ENCODE data around the gene C16orf96.

The C16orf96 gene

DNA sequence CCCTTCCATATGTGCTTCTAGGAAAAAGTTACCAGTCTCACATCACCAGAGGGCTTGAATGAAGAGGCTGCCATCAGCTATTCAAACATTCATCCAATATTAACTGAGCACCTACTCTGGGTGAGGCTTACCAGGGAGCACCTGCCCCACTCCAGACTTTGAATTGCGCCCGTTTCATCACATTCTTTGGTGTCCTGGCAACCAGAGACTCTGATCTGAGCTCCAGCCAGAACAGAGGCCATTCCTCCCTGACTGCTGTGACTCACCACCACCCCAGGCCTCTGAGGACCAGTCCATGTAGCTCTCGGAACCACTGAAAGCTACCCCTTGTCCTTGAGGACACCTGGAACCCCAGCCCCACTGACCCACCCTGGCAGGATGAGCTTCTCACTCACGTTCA, at the start of gene C16orf96:
Gene C16orf96 (plus strand): TSS at position 229 of the 400 bp plus-strand sequence. CDS start 150 bp downstream, at position 379.
- DNase-seq = no peak

DNA sequence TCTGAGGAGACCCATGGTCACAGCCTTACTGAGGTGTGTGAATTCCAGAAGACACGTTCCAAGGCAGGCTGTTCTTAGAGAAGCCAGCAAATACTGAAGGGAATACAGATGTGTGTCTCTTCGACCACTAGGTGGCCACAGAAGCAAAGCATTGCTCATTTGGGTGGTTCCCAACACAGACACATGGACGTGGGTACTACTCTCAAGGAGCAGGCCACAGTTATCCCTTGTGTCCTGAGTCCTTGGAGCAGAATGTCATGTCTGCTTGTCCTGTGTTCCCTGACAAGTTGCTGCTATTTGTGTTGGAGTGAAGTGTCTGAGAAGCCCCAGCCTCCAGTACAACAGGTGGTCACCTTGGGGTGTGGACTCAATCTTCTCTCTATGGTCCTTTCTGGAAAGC, 49.7 kb upstream of the C16orf96 start:
- no peak for DNase-seq

- no peak for DNase-seq
Measured at GRCh38 chr16:4507588-4508345, 48.4 kb upstream of the C16orf96 start.

DNA sequence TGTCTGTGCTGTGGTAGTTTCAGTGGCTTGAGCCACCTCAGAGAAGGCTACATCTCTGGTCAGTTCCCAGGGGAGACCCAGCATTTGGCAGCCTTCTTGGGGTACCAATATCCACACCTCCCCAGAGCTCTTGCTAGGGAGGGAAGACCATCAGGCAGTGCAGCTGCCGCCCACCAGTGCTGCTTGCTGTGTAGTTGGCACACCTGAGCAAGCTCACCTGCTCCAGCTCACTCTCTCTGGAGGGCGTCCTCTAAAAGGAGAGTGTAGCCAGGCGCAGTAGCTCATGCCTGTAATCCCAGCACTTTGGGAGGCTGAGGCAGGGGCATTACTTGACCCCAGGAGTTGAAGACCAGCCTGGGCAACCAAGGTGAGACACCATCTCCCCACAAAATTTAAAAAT, 47.3 kb upstream of the C16orf96 start:
- DNase-seq = no peak

DNA sequence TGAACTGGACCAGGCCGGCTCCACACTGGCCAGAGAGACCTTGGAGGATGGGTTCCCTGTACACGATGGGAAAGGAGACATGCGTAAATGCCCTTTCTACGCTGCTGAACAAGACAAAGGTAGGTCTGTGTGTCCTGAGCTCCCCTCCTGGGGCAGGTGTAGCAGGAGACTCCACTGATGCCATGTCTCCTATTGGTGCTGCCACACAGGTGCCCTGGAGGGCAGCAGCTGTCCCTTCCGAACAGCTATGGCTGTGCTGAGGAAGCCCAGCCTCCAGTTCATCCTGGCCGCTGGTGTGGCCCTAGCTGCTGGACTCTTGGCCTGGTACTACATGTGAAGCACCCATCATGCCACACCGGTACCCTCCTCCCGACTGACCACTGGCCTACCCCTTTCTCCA, 46.7 kb upstream of the C16orf96 start:
- no peak for DNase-seq

DNA sequence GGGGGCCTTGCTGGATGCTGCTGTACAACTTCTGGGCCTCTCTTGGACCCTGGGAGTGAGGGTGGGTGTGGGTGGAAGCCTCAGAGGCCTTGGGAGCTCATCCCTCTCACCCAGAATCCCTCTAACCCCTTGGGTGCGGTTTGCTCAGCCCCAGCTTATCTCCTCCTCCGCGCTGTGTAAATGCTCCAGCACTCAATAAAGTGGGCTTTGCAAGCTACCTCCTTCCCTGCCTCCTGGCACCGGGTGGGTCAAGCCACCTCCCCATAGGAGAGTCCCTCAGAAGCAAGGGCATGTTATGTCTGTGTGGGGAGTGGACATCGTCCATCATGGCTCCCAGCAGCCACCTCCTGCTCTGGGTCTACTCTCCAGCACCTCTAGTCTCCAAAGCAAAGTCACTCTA, 46.0 kb upstream of the C16orf96 start:
- DNase-seq = no peak

GRCh38 chr16:4510747-4511426, 45.3 kb upstream of the C16orf96 start:
- DNase-seq = no peak

- no peak for DNase-seq
Measured at GRCh38 chr16:4511441-4512082, 44.6 kb upstream of the C16orf96 start.

GRCh38 chr16:4512473-4512872, 43.7 kb upstream of the C16orf96 start:
- DNase-seq = no peak

DNA sequence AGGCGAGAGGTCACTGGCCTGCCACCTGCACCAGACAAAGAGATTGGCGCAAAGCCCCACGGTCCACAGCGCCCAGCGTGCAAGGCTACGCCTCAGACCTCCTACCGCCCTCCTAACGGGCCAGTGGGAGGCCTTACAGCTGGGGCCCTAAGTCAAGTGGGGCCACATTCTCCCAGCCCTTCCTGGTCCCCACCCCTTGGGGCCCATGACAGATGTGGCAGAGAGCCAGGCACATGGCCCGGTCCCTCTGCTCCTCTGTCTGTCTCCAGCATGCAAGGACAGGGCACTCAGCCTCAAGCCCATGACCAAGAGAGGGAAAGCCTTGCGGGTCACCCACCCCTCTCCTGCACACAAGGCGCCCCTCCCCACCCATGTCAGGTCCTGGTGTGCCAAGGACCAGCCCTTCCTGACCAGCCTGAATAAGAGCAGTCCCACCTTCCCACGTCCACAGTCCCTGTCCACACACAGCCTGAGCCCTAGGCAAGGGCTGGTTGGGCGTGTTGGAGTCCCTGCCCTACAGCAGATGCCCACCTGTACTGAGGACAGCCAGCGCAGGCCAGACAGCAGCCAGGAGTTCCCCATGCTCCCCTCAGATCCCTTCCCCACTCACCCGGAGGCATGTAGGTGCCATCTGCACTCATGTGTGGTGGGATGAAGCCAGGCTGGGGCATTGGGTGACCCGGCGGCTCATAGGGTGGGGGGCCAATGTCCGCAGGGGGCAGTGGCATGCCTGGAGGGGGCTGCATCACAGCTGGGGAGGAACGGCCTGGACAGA, 42.9 kb upstream of the C16orf96 start:
- no peak for DNase-seq

- DNase-seq = no peak
Measured at GRCh38 chr16:4513881-4514280, 42.3 kb upstream of the C16orf96 start.

- no peak for DNase-seq
Measured at GRCh38 chr16:4514606-4515005, 41.5 kb upstream of the C16orf96 start.

DNA sequence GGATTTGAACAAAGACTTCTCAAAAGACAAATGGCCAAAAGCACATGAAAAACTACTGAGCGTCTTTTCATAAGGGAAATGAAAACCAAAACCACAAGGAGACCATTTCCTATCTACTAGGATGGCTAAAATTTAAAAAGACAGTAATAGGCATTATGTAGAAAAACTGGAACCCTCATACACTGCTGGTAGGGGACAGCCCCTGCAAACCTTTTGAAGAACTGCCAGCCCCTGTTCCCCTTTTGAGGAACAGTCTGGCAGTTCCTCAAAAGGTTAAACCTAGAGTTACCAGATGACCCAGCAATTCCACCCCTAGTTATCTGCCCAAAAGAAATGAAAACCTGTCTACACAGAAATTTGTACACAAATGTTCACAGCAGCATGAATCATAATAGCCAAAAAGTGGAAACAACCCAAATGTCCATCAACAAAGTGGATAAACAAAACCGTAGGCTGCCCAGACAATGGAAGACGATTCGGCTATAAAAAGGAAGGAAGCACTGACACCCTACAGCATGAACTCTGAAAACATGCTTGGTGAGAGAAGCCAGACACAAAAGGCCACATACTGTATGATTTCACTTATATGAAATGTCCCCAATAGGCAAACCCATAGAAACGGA, 40.4 kb upstream of the C16orf96 start:
- no peak for DNase-seq

DNA sequence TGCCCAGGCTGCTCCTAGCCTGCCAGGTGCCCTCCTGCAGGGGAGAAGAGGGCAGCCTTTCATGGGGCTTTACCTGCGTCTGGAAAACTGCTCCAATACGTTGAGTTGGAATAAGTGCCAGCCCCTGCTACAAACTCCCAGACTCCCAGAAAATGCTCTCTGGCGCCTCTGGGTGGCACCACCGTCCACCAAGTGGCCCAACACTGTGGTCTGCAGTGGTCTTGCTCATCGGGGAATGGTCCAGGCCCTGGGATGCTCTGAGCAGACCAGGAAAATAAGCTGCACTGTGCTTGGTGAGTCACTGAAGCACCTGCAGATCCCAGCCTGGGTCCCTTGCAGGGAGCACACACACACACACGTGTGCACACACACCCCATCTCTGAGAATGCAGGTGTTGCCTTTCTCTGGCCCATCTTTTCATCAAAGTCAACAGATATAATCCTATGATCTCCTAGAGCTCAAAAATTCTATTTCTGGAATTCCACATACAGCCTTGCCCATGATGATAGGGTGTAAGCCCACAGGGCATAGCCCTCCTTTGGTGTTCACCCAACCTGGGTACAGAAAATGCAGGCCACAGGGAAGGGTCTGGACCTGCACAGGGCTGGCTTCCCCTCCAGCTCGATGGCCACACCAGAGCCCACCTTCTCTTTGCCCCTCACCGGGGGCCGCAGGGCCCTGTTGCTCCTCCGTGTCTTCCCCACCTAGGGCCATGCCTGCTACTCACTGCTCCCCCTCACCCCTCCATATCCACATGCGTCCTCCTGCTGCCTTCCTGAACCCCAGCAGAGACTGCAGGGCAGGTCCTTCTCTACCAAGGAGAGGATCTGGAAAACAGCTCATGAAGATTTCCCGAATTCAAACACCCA, 38.1 kb upstream of the C16orf96 start:
- DNase-seq = no peak

DNA sequence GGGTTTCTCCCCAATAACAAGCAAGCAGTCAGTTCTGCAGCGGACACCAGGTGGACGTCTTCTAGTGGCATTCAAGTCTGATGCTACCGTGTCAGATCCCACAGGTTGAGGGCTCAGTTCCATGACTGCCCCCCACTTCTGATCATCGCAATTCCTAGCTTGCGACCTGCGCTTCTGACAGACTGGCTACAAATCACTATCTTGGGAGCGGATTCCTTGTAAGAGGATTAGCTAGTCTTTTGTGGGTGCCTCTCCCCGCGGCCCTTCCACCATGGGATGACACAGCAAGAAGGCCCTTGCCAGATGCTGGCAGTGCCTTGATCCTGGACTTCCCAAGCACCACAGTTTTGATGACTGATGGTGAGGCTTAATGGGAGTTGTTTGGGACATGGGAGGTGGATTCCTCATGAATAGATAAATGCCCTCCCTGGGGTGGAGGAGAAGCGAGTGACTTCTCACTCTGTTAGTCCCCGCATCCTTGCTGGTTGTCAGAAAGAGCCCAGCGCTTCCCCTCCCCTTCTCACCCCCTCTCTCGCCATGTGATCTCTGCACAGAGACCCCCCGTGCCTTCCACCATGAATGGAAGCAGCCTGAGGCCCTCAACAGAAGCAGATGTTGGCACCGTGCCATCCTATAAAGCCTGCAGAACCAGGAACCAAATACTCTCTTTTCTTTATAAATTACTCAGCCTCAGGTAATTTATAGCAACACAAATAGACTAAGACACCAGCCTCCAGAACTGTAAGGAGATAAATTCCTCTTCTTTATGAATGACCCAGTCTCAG, 36.7 kb upstream of the C16orf96 start:
- DNase-seq = no peak

DNA sequence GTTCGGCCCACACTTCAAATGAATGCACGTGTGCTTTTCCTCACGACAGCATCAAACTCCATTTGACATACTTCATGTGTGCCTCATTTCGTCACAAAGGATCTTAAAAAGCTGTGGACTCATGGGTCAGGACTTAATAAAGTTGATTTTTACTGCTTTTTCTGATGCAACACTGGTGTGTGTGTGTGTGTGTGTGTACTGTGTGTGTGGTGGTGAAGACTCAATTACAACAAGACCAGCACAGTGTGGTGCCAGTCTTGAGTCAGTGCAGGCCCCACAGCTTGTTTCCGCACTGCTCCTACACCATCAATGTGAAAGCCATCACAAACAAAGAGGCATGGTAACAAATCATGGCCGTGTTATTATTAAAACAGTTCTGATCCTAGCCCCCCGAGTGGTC, 35.2 kb upstream of the C16orf96 start:
- DNase-seq = no peak

DNA sequence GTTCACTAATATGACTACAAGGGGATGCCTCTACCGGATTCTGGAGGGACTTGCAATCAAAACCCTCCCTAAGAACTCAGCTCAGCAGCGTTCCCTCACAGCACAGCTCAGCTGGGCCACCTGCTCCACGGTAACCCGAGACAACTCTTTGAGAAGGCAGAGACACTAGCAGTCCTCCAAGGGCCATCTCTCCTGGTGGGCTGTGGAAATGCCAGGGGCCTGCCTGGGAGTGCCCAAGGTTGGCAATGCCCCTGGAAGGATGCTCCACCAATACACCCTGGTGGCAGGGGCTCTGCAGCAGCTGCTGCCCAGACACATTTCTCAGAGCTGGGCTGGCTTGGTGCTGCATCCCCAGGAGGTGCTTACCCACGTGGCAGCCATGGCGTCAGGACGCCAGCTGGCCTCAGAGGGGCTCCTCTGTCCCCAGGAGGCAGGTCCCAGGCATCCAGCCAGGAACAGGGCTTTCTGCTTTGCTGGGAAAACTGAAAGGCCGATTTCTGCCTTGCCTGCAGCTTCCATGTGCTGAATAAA, 34.0 kb upstream of the C16orf96 start:
- DNase-seq = peak; percentile 79

- no peak for DNase-seq
Measured at GRCh38 chr16:4523686-4524085, 32.5 kb upstream of the C16orf96 start.

DNA sequence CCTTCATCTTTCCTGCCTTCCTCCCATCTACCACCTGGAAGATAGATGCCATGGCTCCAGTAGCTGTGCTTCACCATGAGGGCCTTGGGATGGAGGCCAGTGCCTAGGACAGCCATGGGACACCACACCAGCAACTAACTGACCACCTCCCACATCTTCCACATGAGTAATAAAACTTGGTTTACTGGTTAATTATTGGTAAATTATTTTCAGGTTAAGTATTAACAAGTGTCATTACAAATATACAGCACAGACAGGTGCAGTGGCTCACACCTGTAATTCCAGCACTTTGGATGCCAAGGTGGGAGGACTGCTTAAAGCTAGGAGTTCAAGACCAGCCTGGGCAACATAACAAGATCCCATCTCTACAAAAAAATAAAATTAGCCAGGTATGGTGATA, 31.6 kb upstream of the C16orf96 start:
- no peak for DNase-seq

DNA sequence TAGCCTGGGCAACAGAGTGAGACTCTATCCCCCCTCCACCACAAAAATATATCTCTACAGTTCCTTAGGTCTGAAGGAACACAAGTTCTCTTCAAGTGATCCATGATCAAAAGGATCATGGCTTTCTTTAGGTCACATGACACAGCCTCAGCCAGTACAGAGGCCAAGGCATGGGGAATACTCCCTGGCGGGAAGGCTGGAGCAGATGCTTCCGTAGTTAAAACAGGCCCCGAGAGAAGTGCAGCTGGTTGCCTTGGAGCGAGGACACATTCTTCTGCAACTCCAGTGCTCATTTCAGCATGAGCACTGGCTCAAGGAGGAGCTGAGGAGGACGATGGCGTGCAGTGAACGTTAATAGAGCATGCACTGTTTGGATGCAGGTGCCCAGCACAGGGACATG, 31.1 kb upstream of the C16orf96 start:
- no peak for DNase-seq

Measured in NCI-H2081 treated with DMSO at 0.1 percent for 48 hours (cell line).